Gastrocnemius medialis (tissue), 4 donors: Measurements from ENCODE around the gene TMTC2. TPM values are rescaled to one million over a fixed set of nuclear protein-coding genes. Genes with fewer than 3 reads are reported as not detected.

Experiments used
- ATAC-seq, 2 donors: fragments of 150-250 bp; one replicate each; pipeline ENCODE4 v1.9.1; 2016
- DNase-seq, 2 donors: peaks; one replicate each; pipeline ENCODE4 v3.0.0-alpha.2; 2019
- H3K27ac ChIP-seq, 4 donors: fragments of 200-600 bp; sonication (generic); 1 replicate in 1 of 4; 2 replicates in 3 of 4; pipeline ENCODE4 v1.5.1; 2016 to 2018; ENCODE audit warnings: mild to moderate bottlenecking in 2 of 4, moderate library complexity in 1 of 4
- H3K27me3 ChIP-seq, 3 donors: fragments of 200-600 bp; sonication (generic) in 2 of 3; 1 replicate in 1 of 3; 2 replicates in 2 of 3; pipeline versions ENCODE4 v1.5.1 to v1.6.0; 2016 to 2019; ENCODE audit warnings: mild to moderate bottlenecking in 1 of 3, moderate library complexity in 1 of 3
- H3K36me3 ChIP-seq, 2 donors: fragments of 200-600 bp; sonication (generic) in 1 of 2; one replicate each; pipeline ENCODE4 v1.5.1; 2017 to 2018
- H3K4me1 ChIP-seq, 2 donors: fragments of 200-600 bp; sonication (generic) in 1 of 2; one replicate each; pipeline ENCODE4 v1.5.1; 2016 to 2017; ENCODE audit warnings: mild to moderate bottlenecking in 2 of 2
- H3K4me3 ChIP-seq, 4 donors: fragments of 200-600 bp; sonication (generic) in 3 of 4; 1 replicate in 1 of 4; 2 replicates in 3 of 4; pipeline ENCODE4 v1.5.1; 2016 to 2019; ENCODE audit warnings: mild to moderate bottlenecking in 2 of 4
- H3K9me3 ChIP-seq, 3 donors: fragments of 200-600 bp; sonication (generic) in 2 of 3; 1 replicate in 1 of 3; 2 replicates in 2 of 3; pipeline ENCODE4 v1.5.1; 2016 to 2019
- POLR2A ChIP-seq, 2 donors: fragments of 450-650 bp; IDR thresholded peaks; one replicate each; pipeline ENCODE4 v1.6.1; 2017; ENCODE audit warnings: antibody characterized with exemption in 2 of 2, mild to moderate bottlenecking in 2 of 2, moderate library complexity in 2 of 2
- in situ Hi-C, 4 donors: fragments of 200-750 bp; cut with MboI; loops; one replicate each; pipeline versions ENCODE4 v1.15.0 to v1.8.0; 2017; ENCODE audit warnings: low sequenced_read_pairs in 4 of 4
- intact Hi-C: fragments of 100-400 bp; cut with DNase I; formaldehyde crosslinking; loops from one replicate; pipeline ENCODE4 v1.15.1; 2023; ENCODE audit warnings: low total_unique reads
- total RNA-seq, 4 donors: library from RNA; depleted of rRNA; stranded (reverse); fragments of >200 nt; gene quantifications; one replicate each; pipeline versions ENCODE4 v1.1.0 to v1.2.3, GENCODE V29; 2016
- TF ChIP-seq, protein P1 (sequence below), 5 experiments: fragments of 450-650 bp in 3 of 5; fragments of 200-600 bp in 2 of 5; sonication (generic) in 2 of 5; IDR thresholded peaks in 4 of 5; conservative IDR thresholded peaks in 1 of 5; 1 replicate in 4 of 5; 2 replicates in 1 of 5; pipeline ENCODE4 v1.5.1; 2016 to 2019; ENCODE audit warnings: antibody characterized with exemption in 5 of 5, mild to moderate bottlenecking in 3 of 5, moderate library complexity in 3 of 5

The TMTC2 gene
- total RNA-seq, 4 donors from 2014 or later: 1.6 to 2.5 (median 1.9) TPM

DNA sequence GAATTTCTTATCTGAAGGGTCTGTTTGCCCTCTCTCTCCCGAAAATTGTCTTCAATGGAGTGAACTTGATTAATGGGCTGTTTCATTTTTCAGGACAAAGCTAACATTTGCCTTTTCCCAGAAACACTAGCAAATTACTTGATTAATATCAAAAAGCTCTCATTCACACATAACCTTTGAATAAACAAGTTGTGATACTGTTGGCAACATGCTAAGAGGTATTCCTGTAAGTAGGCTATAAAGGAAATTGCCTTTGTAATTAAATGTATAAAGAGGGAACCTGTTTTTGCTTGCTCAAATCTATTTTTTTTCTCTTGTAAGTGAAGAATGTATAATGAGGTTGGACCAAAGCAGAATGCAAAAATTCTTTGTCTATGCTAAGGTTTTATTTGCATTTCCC, 457.2 kb downstream of the TMTC2 start:
- no peaks in the 10 kb centered on the region for H3K36me3 ChIP-seq
- in situ Hi-C loops: no loop called here
- H3K27ac ChIP-seq: no peak overlapping the region
- H3K4me1 ChIP-seq: no peaks in the 10 kb centered on the region
- DNase-seq (no peak), ATAC-seq (no peak)
- no peak overlapping the region for H3K4me3 ChIP-seq
- no peaks in the 10 kb centered on the region for H3K9me3 ChIP-seq
- intact Hi-C loops: no loop called here
- no peaks in the 10 kb centered on the region for H3K27me3 ChIP-seq
- TF ChIP-seq POLR2A (IDR thresholded peaks at IDR 0.05): no peak
- TF ChIP-seq, protein P1, sequence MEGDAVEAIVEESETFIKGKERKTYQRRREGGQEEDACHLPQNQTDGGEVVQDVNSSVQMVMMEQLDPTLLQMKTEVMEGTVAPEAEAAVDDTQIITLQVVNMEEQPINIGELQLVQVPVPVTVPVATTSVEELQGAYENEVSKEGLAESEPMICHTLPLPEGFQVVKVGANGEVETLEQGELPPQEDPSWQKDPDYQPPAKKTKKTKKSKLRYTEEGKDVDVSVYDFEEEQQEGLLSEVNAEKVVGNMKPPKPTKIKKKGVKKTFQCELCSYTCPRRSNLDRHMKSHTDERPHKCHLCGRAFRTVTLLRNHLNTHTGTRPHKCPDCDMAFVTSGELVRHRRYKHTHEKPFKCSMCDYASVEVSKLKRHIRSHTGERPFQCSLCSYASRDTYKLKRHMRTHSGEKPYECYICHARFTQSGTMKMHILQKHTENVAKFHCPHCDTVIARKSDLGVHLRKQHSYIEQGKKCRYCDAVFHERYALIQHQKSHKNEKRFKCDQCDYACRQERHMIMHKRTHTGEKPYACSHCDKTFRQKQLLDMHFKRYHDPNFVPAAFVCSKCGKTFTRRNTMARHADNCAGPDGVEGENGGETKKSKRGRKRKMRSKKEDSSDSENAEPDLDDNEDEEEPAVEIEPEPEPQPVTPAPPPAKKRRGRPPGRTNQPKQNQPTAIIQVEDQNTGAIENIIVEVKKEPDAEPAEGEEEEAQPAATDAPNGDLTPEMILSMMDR (IDR thresholded peaks at IDR 0.05 in 4 of 5, conservative IDR thresholded peaks at IDR 0.05 in 1 of 5): no peak

DNA sequence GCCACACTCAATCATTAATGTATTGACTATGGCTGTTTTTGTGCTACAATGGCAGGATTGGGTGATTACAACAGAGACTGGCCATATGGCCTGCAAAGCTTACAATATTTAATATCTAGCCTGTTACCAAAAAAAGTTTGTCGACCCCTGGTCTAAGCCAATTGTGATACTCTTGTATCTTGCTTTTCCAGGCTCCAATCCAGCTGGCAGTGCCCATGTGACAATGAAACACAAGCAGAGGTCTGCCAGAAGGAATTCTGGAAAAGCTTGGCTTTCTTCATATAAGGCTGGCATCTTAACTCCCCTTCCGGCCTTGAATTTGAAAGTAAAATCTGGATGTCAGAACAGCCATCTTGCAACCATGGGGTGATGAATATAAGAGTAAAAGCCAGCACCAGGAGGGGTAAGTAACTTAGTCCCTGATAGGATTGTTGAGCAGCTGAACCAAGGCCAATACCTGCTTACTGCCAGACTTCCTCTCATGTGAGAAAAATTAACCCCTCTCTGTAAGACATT, 458.7 kb downstream of the TMTC2 start:
- ATAC-seq (no peak), DNase-seq (no peak)
- no peaks in the 10 kb centered on the region for H3K36me3 ChIP-seq
- H3K27ac ChIP-seq: no peak overlapping the region
- H3K4me3 ChIP-seq: no peak overlapping the region
- no peaks in the 10 kb centered on the region for H3K4me1 ChIP-seq
- in situ Hi-C loops (no loop called here), intact Hi-C loops (no loop called here)
- H3K27me3 ChIP-seq: no peaks in the 10 kb centered on the region
- H3K9me3 ChIP-seq: no peaks in the 10 kb centered on the region
- no peak for TF ChIP-seq POLR2A (IDR thresholded peaks at IDR 0.05)
- TF ChIP-seq, protein P1 (IDR thresholded peaks at IDR 0.05 in 4 of 5, conservative IDR thresholded peaks at IDR 0.05 in 1 of 5): no peak

DNA sequence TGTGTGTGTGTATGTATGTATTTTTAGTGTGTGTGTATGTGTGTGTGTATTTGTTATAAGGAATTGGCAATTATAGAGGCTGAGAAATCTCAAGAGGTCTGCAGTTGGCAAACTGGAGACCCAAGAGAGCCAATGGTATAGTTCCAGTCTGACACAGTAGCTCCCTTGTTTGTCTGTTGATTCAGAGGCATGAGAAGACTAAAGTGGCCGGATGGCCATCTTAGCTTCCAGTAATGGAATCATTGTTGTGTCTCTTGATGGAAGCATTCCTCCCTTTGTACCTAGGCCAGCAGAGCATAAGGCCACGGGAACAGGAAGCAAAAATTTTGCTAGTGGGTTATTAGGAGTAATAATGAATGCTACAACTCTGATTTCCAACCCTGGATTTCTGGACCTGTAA, 460.6 kb downstream of the TMTC2 start:
- no peak for TF ChIP-seq POLR2A (IDR thresholded peaks at IDR 0.05)
- TF ChIP-seq, protein P1 (IDR thresholded peaks at IDR 0.05 in 4 of 5, conservative IDR thresholded peaks at IDR 0.05 in 1 of 5): no peak
- Histone ChIP-seq H3K27ac (no peak overlapping the region), H3K4me3 (no peak overlapping the region), H3K4me1 (no peaks in the 10 kb centered on the region), H3K27me3 (no peaks in the 10 kb centered on the region), H3K9me3 (no peaks in the 10 kb centered on the region), H3K36me3 (no peaks in the 10 kb centered on the region)
- no peak for ATAC-seq
- no peak for DNase-seq
- in situ Hi-C loops: no loop called here
- intact Hi-C loops: no loop called here

DNA sequence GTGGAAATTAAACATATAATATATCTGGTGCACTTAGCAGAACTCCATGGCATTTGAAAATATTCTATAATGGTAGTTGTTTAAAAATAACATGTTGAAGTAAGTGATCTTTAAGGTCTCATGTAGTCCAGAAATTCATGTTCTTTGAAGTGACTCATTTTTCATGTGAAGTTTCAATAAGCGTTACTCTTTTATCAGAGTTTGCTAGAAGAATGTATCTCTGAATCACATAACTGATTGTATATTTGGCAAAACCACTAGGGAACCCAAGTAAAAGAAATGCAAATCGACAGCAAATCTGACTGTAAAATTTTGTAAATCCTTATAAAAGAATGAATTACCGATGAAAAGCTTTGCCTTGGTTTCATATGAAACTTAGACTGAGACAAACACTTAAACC, 463.3 kb downstream of the TMTC2 start:
- in situ Hi-C loops (no loop called here), intact Hi-C loops (no loop called here)
- TF ChIP-seq, protein P1 (IDR thresholded peaks at IDR 0.05 in 4 of 5, conservative IDR thresholded peaks at IDR 0.05 in 1 of 5): no peak
- Histone ChIP-seq H3K36me3 (no peaks in the 10 kb centered on the region), H3K27ac (no peak overlapping the region), H3K9me3 (no peaks in the 10 kb centered on the region), H3K27me3 (no peaks in the 10 kb centered on the region), H3K4me1 (no peaks in the 10 kb centered on the region), H3K4me3 (no peak overlapping the region)
- ATAC-seq (no peak), DNase-seq (no peak)
